Transverse colon (tissue), 4 donors: ENCODE measurements around the gene XYLT1. TPM values are rescaled to one million over a fixed set of nuclear protein-coding genes. Genes with fewer than 3 reads are reported as not detected.
A peak's percentile ranks its signal among the peaks of the same experiment; 100 is the strongest.

ENCODE experiments used
- DNase-seq: peaks from one replicate; pipeline ENCODE4 v3.0.0-alpha.2; 2019
- H3K27ac ChIP-seq, 4 donors: fragments of 200-600 bp; sonication (generic); 2 replicates each; pipeline ENCODE4 v1.5.1; 2016 to 2018; ENCODE audit warnings: inconsistent platforms in 4 of 4
- H3K27me3 ChIP-seq: fragments of 200-600 bp; sonication (generic); 2 replicates; pipeline ENCODE4 v1.5.1; 2017; ENCODE audit warnings: inconsistent platforms
- H3K36me3 ChIP-seq, 4 donors: fragments of 200-600 bp; sonication (generic); 2 replicates each; pipeline ENCODE4 v1.5.1; 2017 to 2019; ENCODE audit warnings: inconsistent platforms in 4 of 4
- H3K4me1 ChIP-seq, 4 donors: fragments of 200-600 bp; sonication (generic); 2 replicates each; pipeline ENCODE4 v1.5.1; 2017 to 2020; ENCODE audit warnings: inconsistent platforms in 4 of 4
- H3K4me3 ChIP-seq, 4 donors: fragments of 200-600 bp; sonication (generic); 1 replicate in 1 of 4; 2 replicates in 3 of 4; pipeline versions ENCODE4 v1.5.1 to v1.6.1; 2017 to 2019; ENCODE audit warnings: inconsistent platforms in 4 of 4
- H3K9me3 ChIP-seq, 2 donors: fragments of 200-600 bp; sonication (generic); 2 replicates each; pipeline ENCODE4 v1.5.1; 2017 to 2019; ENCODE audit warnings: inconsistent platforms in 2 of 2
- CTCF ChIP-seq, 5 experiments: fragments of 200-600 bp in 3 of 5; fragments of 450-650 bp in 2 of 5; sonication (generic) in 3 of 5; IDR thresholded peaks; 1 replicate in 2 of 5; 2 replicates in 3 of 5; pipeline ENCODE4 v1.5.1; 2016 to 2017; ENCODE audit warnings: antibody characterized with exemption in 5 of 5, inconsistent platforms in 3 of 5, mild to moderate bottlenecking in 2 of 5, moderate library complexity in 1 of 5
- EP300 ChIP-seq: sonication (generic); formaldehyde crosslinking; IDR thresholded peaks from one replicate; pipeline ENCODE4 v1.6.1; 2017; ENCODE audit warnings: antibody characterized with exemption, low read depth
- POLR2A ChIP-seq: fragments of 450-650 bp; IDR thresholded peaks from one replicate; pipeline ENCODE4 v1.6.1; 2016; ENCODE audit warnings: antibody characterized with exemption, mild to moderate bottlenecking, moderate library complexity
- POLR2AphosphoS5 ChIP-seq, 3 donors: sonication (generic); formaldehyde crosslinking; IDR thresholded peaks; one replicate each; pipeline ENCODE4 v1.6.1; 2016; ENCODE audit warnings: antibody characterized with exemption in 3 of 3
- WGBS, 2 donors: methylation state at CpG; one replicate each; pipeline ENCODE4 v1.1.5; 2018; ENCODE audit warnings: low coverage in 1 of 2; 5-methylcytosine and 5-hydroxymethylcytosine counted together
- in situ Hi-C, 4 donors: fragments of 200-750 bp; cut with MboI; loops; one replicate each; pipeline versions ENCODE4 v1.15.0 to v1.15.1; 2017; ENCODE audit warnings: low sequenced_read_pairs in 3 of 4, low pct_ligation_motif_present in 1 of 4, low pct_unique_long_range_greater_than_20kb in 1 of 4
- intact Hi-C: fragments of 100-400 bp; cut with DNase I; formaldehyde crosslinking; loops from one replicate; pipeline ENCODE4 v1.15.1; 2023; ENCODE audit warnings: low total_unique reads
- total RNA-seq, 4 donors: library from RNA; depleted of rRNA; stranded (reverse); fragments of >200 nt; gene quantifications; one replicate each; pipeline ENCODE4 v1.1.0, GENCODE V29; 2016

XYLT1 gene
- total RNA-seq, 4 donors from 2014 or later = 22.3 to 44.6 (median 39.4) TPM

GRCh38 chr16:17298238-17298637 is 172.5 kb downstream of the XYLT1 start:
- Histone ChIP-seq H3K27ac (no peak overlapping the region), H3K4me3 (no peak overlapping the region), H3K9me3 (no peaks in the 10 kb centered on the region), H3K4me1 (peaks cover 15 to 31% (median 27%) of the 10 kb centered on the region in 4 donors), H3K27me3 (no peaks in the 10 kb centered on the region), H3K36me3 (no peaks in the 10 kb centered on the region)
- in situ Hi-C loops = no loop called here
- no peak for DNase-seq
- 91 to 96% methylated on average over 6 to 9 of the region's 9 CpGs for WGBS, 2 donors
- TF ChIP-seq POLR2AphosphoS5 (IDR thresholded peaks at IDR 0.05) (no peak), EP300 (no peak), CTCF (IDR thresholded peaks at IDR 0.05) (no peak), POLR2A (no peak)
- intact Hi-C loops = no loop called here

GRCh38 chr16:17296431-17296830 is 174.3 kb downstream of the XYLT1 start:
- H3K36me3 ChIP-seq = no peaks in the 10 kb centered on the region
- peak overlapping the region in 2 of 4 donors; percentile 30 to 48 for H3K27ac ChIP-seq
- intact Hi-C loops (no loop called here), in situ Hi-C loops (no loop called here)
- H3K27me3 ChIP-seq = no peaks in the 10 kb centered on the region
- no peak for TF ChIP-seq EP300
- no peak for TF ChIP-seq POLR2AphosphoS5 (IDR thresholded peaks at IDR 0.05)
- TF ChIP-seq CTCF (IDR thresholded peaks at IDR 0.05) = no peak
- TF ChIP-seq POLR2A = no peak
- H3K4me1 ChIP-seq = peaks cover 0 to 13% (median 10%) of the 10 kb centered on the region in 4 donors
- no peaks in the 10 kb centered on the region for H3K9me3 ChIP-seq
- H3K4me3 ChIP-seq = no peak overlapping the region
- DNase-seq = no peak
- 47 to 83% methylated on average over 4 to 7 of the region's 7 CpGs for whole genome bisulfite sequencing, 2 donors

GRCh38 chr16:17295948-17296347 is 174.8 kb downstream of the XYLT1 start:
- no peak for DNase-seq
- Histone ChIP-seq H3K9me3 (no peaks in the 10 kb centered on the region), H3K27ac (peak overlapping the region in 2 of 4 donors; percentile 30 to 48), H3K4me1 (peaks cover 0 to 13% (median 9%) of the 10 kb centered on the region in 4 donors), H3K27me3 (no peaks in the 10 kb centered on the region), H3K36me3 (no peaks in the 10 kb centered on the region), H3K4me3 (no peak overlapping the region)
- TF ChIP-seq CTCF (IDR thresholded peaks at IDR 0.05) = no peak
- intact Hi-C loops (no loop called here), in situ Hi-C loops (no loop called here)
- 79 to 88% methylated on average over 4 to 5 of the region's 5 CpGs for WGBS, 2 donors

GRCh38 chr16:17294856-17295255 is 175.9 kb downstream of the XYLT1 start:
- TF ChIP-seq POLR2AphosphoS5 (IDR thresholded peaks at IDR 0.05) (no peak), POLR2A (no peak), CTCF (IDR thresholded peaks at IDR 0.05) (no peak), EP300 (no peak)
- H3K4me3 ChIP-seq = no peak overlapping the region
- no peak overlapping the region for H3K27ac ChIP-seq
- H3K4me1 ChIP-seq = peaks cover 0 to 13% (median 9%) of the 10 kb centered on the region in 4 donors
- DNase-seq = no peak
- in situ Hi-C loops (no loop called here), intact Hi-C loops (no loop called here)
- H3K36me3 ChIP-seq = no peaks in the 10 kb centered on the region
- no peaks in the 10 kb centered on the region for H3K9me3 ChIP-seq
- no peaks in the 10 kb centered on the region for H3K27me3 ChIP-seq
- WGBS, 2 donors = 93 to 97% methylated on average over 3 of the region's 3 CpGs
